ENCODE results near the gene CD4.

The CD4 gene

DNA sequence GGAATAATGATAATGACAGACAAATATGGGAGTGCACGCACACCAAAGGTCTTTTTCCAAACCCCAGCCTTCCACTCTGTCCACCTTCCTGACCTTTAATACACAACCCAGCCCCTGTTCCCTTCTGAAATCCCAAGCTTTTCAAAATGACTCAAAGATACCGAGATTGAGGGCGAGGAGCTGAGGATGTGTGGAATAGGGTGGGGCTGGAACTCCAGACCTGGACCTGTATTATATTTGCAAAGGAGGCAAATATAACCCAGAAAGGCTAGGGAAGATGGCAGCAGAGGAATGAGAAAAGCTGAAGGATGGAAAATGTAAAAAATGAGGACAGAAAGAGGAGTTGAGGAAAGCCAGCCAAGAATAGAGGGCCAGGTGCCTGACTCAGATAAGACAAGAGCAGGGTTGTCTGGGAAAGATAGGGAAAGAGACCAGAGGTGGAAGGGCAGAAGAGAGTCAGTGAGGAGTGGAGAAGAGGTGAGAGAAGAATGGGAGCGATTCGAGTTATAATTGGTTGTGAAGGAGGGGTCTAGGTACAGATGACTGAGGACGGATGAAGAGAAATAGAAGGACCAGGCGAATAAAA is 24.2 kb upstream of the CD4 start:
- DNase-seq = no peak

DNA sequence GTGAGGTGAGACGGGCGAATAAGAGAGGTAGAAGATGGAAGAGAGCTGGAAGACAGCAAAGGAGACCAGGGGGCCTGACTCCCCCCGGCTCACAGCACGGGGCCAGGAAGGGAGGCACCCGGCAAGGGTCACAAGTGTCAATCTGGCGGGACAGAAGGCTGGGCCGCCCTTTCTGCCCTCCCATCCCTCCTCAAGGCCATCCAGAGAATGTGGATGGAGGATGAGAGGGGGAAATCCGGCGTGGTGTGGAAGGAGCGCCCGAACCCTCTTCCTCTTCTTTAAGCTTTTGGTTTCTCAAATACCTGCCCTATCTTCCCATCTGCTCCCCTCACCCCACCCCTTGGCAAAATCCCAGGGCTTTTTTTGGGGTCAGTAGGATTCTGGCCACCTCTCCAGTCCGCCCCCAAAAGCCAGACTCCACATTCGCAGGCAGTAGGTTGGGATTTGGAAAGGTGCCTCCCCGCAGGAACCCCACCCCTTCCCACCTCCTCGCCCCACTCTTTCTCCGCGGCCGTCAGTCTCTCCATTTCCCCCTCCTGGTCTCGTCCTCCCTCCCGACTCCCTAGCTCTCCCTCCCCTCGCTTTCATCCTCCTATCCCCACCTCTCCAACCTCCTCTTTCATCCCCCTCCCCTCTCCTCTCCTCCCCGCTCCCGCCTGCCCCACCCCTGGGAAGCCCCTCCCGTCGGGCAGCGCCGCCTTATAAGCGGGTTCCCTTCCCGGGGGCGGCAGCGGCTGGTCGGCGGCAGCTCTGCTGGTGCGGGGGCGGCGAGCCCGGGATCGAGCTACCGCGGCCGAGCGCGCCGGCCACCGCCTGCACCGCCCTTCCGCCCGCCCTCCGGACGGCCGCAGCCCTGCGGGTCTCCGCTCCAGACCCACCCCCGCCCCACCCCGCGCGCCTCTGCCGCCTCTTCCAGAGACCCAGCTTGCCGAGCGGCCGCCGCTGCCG is 23.4 kb upstream of the CD4 start, which contains the start of gene PTMS:
TSS of gene PTMS (plus strand) at position 730 of the 948 bp plus-strand sequence. CDS start 343 bp downstream, outside the sequence.
- peak in 54 of 58 donors; percentile 21 to 91 (median 58) for DNase-seq

DNA sequence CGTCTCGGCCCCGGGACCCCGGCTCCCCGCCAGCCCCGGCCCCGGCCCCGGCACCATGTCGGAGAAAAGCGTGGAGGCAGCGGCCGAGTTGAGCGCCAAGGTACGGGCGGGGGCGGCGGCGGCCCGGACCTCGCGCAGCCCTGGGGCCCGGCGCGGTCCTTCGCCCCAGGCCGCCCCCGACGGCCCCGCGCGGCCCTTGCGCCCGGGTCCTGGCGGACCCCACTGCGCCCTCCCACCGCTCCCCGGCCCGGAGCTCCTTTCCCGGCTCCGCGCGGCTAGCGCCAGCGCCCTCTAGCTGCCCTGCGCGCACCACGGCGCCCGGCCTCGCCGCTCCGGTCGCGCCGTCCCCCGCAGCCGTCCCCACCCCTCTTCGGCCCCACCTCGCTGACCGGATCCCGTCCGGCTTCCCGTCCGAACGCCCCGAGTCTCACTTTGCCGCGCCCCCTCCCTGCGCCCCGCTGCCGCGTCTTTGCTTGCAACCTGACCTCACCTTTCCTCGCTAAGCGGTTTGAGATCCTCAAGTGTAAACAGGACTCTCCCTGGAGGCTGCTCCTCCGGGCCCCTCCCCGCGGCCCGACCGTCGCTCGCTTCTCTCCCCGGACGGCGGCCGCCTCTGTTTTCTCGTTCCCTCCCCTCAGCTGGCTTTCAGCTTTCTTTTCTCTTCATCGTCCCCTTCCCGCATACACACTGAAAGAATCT is 22.5 kb upstream of the CD4 start:
- peak in 49 of 58 donors; percentile 13 to 74 (median 50) for DNase-seq

DNA sequence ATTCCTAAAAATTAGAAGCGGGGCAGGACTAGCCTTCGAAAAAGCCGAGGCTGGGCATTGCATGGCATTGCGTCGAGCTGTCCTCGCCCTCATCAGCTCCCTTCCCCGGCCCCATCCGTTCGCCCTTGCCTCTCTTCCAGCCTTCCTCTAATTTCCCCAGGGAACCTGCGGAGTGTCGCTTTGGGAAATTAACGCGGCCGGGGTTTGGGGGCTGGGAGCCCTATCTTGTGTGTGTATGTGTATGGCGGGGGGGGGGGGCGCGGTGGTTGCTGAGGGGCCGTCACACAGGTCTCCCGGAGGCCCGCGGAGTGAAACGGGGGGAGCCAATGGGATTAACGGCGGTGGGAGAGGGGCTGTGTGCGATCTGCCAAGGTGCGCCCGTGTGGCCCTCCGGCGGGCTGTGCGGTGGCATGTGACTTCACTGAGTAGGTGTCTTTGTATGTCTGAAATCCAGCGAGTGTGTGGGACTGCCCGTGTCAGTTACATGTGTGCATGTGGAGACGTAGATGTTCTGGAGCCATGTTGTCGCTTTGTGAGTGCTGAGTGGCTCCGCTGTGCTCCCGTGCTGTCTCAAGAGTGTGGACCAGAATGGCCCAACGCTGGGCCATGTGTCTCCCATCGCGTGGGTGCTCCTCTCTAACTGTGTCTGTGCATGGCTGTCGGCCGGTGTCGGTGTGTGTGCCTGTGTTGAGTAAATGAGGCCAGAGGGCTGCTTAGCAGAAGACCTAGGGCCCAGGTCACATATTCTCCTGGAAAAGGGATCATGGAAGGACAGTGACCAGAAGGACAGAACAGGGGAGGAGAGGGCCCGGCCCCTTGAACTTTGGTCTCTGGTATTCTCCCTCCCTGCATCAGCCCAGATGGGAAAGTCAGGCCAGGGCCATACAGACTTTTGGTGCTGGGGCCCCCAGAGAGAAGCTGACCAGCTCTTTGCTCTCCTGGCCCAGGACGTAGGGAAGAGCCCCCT is 21.7 kb upstream of the CD4 start:
- peak in 32 of 58 donors; percentile 15 to 75 (median 40) for DNase-seq

DNA sequence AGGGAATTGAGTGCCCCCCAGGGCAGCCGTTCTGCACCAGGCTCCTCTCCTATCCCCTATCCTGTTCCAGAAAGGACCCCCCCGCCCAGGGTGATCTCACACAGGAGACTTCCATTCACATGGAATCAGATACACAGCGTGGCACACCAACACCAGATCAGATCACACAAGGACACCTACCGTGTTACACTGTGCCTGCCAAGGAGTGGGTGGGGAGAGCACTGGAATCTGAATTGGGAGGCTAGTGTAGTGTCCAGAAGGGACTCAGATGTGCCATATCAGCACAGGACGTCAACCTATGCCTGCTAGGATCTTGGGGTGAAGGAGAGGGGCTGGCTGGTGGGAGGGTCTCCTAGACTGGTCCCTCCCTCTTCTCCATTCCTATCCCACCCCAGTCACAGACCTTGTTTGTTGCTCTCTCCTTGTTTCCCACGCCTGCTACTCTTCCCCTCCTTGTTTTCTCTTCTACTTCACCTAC is 20.9 kb upstream of the CD4 start:
- no peak for DNase-seq

DNA sequence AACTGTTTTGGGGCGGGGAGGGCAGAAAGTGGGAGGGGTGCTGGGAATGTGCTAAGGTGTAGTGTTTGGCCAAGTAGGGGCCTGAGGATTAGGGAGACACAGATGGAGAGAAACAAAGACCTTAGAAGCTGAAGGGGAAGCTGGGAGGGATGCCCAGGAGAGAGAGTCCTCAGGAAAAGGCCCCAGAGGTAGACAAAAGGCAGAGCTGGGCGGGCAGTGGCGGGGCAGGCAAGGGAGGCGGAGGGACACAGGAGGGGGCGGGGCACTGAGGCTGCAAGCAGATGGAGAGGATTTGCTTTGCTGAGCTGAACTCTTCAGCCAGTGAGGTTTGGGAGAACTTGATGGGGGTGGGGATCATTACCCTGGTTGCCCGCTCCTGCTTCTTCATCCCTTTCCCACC is 20.3 kb upstream of the CD4 start:
- DNase-seq = peak in 9 of 58 donors; percentile 5 to 29 (median 18)

DNA sequence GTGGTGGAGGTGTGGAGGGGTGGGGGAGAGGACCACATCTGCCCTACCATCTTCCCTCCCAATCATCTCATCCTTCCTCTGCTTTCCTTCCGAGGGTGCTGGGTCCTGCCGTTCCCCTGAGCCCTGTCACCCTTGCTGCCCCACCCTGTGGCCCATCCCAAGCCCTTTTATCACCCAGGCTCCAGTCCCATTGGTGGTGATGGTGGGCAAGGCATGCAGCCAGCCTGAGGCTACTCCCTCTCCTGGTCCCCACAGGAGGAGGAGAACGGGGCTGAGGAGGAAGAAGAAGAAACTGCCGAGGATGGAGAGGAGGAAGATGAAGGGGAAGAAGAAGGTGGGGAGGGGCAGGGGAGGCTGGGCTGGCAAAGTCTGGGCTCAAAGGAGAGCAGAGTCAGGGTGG is 19.7 kb upstream of the CD4 start:
- DNase-seq = no peak

DNA sequence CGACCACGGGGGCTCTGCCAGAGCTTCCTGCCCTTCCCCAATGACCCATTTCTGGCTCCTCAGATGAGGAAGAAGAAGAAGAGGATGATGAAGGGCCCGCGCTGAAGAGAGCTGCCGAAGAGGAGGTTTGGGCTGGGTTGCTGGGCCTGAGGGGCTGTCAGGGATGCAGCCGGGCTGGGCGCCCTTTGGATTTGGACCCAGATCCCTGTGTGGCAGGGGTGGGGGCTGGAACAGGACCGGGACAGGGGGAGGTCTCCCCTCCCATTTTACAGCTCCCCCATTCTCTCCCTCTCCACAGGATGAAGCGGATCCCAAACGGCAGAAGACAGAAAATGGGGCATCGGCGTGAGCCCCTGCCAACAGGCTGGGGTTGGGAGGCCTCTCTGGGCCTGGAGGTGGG is 19.2 kb upstream of the CD4 start:
- DNase-seq = no peak

DNA sequence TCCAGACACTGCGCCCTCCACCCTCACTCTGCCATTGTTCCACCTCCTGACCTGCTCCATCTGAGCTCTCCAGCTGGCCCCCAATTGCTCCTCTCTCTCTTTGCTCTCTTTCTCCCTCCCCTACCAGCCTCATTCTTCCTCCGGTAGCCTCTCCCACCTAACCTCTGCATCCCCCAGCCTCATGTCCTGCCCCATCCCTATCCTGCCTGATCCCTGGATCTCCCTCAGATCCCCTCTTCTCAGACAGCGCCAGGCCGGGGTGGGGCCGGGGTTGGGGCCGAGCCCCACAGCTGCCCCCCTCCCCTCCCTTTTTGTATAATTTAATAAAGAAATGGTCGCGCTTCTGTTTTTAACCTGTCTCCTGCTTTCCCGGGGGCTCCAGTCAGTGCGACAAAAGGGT is 18.7 kb upstream of the CD4 start:
- no peak for DNase-seq

DNA sequence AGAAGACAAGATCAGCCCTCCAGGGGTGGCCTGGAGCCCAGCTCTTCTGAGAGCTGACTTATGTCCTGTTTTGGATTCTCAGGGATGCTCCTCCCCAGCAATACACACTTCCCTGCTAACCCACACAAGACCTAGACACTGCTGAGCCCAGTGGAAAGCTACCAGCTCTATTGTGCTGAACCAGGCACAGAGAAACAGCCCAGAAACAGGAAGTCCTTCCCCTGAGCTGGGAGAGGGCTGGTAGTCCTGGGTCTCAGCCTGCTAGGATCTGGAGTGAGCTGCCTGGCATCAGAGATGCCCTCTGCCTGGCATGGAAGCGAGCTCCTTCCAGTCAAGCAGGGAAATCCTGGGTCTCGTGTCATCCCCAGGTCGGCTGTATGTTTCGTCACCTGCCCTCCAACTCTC is 18.2 kb upstream of the CD4 start:
- peak in 18 of 58 donors; percentile 6 to 60 (median 18) for DNase-seq

DNA sequence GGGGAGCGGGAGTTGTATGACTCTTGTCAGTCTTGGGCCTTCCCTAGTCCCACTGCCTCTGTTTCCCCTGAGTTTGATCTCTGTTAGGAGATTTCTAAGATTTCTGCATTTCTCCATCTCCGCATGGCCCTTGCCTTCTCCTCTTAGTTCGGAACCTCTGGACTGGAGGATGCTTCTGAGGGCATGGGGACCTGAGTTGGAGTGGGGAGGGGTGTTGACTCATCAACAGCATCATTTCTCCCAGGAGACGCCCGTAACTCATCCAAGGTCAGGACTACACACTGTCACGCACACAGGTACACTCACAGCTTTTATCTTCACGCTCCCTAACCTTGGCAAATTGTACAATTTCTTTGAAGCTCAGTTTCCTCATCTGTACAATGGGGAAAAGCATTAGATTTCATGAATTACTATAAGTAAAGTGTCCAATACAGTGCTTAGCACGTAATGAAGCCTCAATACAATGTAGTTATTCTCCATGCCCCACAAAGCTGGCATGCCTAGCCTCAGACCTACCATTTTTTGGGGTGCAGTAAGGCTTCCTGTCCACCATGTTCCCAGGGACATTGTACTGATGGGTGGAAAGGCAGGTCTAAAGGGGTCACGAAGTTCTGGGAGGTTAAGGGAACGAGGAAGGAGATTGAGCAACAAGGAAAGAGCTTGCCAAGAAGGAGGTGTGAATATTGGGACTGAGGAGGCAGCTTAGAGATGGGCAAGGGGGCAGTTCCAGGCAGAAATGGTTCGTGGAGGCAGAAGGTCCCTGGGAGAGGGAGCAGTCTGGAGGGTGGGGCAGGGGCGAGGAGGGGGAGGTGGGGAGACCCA is 17.6 kb upstream of the CD4 start:
- no peak for DNase-seq

DNA sequence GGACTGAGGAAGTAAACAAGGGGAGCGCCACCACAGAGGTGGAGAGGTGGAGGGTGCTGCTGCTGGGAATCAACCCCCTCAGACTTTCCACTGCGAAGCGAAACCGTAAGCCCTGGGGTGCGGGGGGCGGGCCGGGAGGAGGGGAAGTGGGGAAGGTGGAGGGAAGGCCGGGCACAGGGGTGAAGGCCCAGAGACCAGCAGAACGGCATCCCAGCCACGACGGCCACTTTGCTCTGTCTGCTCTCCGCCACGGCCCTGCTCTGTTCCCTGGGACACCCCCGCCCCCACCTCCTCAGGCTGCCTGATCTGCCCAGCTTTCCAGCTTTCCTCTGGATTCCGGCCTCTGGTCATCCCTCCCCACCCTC is 17.0 kb upstream of the CD4 start, which contains the start of gene LAG3:
TSS of gene LAG3 (plus strand) at position 190 of the 365 bp plus-strand sequence. CDS start 333 bp downstream, outside the sequence.
- no peak for DNase-seq

DNA sequence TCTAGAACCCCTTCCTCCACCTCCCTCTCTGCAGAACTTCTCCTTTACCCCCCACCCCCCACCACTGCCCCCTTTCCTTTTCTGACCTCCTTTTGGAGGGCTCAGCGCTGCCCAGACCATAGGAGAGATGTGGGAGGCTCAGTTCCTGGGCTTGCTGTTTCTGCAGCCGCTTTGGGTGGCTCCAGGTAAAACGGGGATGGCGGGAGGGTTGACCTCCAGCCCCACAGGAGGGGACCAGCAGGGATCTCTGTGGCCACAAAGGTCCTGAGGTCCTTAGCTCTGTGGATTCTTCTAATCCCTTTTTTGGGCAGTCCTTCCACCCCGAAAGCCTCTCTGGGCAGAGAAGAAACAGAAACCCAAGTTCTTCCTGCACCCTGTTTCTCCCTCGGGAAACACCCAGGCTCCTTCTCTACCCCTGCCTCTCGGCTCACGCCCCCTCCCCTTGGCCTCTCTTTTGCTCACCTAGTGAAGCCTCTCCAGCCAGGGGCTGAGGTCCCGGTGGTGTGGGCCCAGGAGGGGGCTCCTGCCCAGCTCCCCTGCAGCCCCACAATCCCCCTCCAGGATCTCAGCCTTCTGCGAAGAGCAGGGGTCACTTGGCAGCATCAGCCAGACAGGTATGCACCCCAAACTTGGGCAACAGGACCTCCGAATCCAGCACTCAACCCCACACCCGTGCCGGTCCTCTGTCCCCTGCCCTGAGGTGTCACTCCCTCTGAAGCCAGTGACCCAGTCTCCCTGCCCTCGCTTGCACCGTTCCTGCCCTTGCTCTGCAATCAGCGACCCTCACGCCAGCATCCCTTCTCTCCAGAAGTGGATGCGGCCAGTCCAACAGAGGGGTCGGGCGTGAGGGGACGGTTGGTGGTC is 16.4 kb upstream of the CD4 start:
- DNase-seq = no peak

DNA sequence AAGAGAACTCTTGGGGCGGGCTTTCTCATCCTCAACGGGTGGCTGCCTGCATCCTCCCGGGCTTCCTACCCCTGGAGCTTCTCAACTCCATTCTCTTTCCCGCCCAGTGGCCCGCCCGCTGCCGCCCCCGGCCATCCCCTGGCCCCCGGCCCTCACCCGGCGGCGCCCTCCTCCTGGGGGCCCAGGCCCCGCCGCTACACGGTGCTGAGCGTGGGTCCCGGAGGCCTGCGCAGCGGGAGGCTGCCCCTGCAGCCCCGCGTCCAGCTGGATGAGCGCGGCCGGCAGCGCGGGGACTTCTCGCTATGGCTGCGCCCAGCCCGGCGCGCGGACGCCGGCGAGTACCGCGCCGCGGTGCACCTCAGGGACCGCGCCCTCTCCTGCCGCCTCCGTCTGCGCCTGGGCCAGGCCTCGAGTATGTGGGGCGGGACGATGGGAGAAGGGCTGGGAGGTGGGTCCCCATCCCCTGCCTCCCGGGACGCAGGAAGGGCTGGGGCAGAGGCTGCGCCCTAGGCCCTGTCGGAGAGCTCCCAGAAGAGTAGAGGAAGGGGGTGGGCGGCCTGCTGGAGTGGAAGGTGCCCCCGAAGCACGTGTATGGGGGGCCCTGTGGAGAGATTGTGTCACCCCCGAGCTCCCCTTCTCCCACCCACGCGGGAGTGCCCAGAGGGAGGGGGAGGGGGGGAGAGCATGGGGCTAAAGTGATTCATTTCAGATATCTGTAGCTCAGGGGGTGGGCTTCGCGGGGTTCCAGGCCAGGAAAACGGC is 15.6 kb upstream of the CD4 start:
- DNase-seq = no peak

DNA sequence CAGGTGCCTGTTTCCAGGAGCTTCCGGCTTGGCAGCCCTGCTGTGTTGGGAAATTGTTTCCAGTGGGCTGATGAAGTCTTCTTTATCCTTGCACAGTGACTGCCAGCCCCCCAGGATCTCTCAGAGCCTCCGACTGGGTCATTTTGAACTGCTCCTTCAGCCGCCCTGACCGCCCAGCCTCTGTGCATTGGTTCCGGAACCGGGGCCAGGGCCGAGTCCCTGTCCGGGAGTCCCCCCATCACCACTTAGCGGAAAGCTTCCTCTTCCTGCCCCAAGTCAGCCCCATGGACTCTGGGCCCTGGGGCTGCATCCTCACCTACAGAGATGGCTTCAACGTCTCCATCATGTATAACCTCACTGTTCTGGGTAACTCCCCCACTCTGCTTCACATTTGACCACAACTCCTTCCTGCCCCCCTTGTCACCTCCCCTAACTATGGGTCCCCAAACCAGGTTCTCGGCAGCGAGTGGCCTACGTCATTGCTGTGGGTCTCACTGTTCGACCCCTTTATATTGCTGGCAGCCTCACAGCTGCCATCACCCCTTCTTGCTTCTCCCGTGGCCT is 14.7 kb upstream of the CD4 start:
- no peak for DNase-seq

DNA sequence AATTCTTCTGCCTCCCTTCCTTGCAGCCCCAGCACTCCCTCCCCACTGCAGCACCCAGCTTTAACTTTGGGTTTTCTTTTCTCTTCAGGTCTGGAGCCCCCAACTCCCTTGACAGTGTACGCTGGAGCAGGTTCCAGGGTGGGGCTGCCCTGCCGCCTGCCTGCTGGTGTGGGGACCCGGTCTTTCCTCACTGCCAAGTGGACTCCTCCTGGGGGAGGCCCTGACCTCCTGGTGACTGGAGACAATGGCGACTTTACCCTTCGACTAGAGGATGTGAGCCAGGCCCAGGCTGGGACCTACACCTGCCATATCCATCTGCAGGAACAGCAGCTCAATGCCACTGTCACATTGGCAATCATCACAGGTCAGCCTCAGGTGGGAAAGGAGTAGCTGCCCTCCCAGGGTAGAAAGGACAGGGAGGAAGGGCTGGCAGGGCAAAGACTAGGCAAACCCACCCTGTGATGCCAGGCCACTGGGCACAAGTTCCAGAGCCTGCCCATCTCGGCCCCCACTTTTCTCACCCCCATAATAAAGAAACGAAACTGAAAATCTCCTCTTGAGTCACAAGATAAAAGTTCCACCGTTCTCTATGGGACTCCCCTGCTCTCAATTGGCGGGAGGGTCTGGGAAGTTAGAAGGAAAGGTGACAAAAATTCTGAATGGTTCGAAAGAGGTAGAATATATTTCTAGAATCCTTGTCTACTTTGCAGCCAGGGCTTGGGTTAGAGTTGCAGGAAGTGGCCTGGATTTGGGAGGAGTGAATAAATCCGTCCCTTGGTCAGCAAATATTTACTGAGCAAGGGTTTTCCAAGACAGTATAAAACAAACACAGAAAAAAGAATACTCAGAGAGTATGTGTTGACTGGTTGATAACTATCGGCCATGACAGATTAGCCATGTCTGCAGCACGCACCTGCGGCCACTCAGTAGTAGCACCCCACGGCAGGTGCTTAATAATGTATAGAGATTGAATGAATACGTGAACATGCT is 13.8 kb upstream of the CD4 start:
- DNase-seq = no peak

Measured in anterior cingulate cortex (tissue), 58 donors.